Measurements from ENCODE around the gene STRADA. TPM values are rescaled to one million over a fixed set of nuclear protein-coding genes. Genes with fewer than 3 reads are reported as not detected.

The STRADA gene
- total and polyA plus RNA-seq, 2 experiments from 2014 or later, result 18.0 to 28.8 TPM

DNA sequence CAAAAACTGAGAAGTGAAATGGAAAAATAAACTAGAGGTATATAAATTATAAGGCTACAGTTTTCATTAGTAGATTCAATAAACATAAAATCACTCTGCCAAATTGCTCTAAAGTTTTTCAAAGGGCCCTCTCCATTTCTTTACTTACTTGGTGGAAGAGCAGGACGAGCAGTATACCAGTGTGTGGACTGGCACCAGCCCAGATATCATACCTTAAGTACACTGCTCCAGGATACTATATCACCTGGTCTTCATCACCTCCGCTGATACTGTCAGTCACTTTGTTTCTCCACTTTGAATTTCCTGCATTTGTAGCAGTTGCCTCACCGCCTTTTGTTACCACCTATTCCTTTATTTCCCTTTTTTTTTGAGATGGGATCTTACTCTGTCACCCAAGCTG is 81.7 kb downstream of the STRADA start:
- Histone ChIP-seq H3K4me2 (no peak overlapping the region), H2AFZ (no peak overlapping the region), H3K9me2 (ENCODE audit: insufficient read depth) (no peaks in the 10 kb centered on the region), H4K20me1 (replicated peaks; ENCODE audit: insufficient read depth) (no peaks in the 10 kb centered on the region), H3K4me3 (no peak overlapping the region), H3K27ac (ENCODE audit: low read depth) (no peak overlapping the region), H3K36me3 (ENCODE audit: insufficient read depth) (peaks cover 5% of the 10 kb centered on the region; the same call in 1 of the 2 replicates), H3K79me2 (replicated peaks; ENCODE audit: insufficient read depth) (no peaks in the 10 kb centered on the region), H3F3A (replicated peaks; ENCODE audit: low read depth) (no peaks in the 10 kb centered on the region), H3K27me3 (ENCODE audit: insufficient read depth) (no peaks in the 10 kb centered on the region), H3K4me1 (ENCODE audit: insufficient read depth) (no peaks in the 10 kb centered on the region)
- Mint-ChIP-seq H3K9me3 (no peaks in the 10 kb centered on the region), H3K27ac (no peak overlapping the region), H3K4me1 (no peaks in the 10 kb centered on the region), H3K36me3 (ENCODE audit: low read depth) (peaks cover 6% of the 10 kb centered on the region; the same call in 2 of the 3 replicates), H3K27me3 (ENCODE audit: insufficient read depth, low read depth, poor library complexity) (no peaks in the 10 kb centered on the region), H3K4me3 (no peak overlapping the region)
- TF ChIP-seq ZNF331 (CRISPR knock-in tag; IDR thresholded peaks at IDR 0.05; ENCODE audit: low read depth) (no peak), ZNF462 (CRISPR knock-in tag; IDR thresholded peaks at IDR 0.05) (no peak), JUNB (IDR thresholded peaks at IDR 0.05; ENCODE audit: unreplicated experiment) (no peak), ZNF114 (CRISPR knock-in tag; IDR thresholded peaks at IDR 0.05) (no peak), EZH2 (IDR thresholded peaks at IDR 0.05; ENCODE audit: low read depth, unreplicated experiment) (no peak), STAT1 (IDR thresholded peaks at IDR 0.05; ENCODE audit: unreplicated experiment) (no peak), EZH2phosphoT487 (IDR thresholded peaks at IDR 0.05; ENCODE audit: unreplicated experiment) (no peak), CREB1 (CRISPR knock-in tag; IDR thresholded peaks at IDR 0.05; ENCODE audit: low read depth) (no peak)
- TF ChIP-seq, protein P1, sequence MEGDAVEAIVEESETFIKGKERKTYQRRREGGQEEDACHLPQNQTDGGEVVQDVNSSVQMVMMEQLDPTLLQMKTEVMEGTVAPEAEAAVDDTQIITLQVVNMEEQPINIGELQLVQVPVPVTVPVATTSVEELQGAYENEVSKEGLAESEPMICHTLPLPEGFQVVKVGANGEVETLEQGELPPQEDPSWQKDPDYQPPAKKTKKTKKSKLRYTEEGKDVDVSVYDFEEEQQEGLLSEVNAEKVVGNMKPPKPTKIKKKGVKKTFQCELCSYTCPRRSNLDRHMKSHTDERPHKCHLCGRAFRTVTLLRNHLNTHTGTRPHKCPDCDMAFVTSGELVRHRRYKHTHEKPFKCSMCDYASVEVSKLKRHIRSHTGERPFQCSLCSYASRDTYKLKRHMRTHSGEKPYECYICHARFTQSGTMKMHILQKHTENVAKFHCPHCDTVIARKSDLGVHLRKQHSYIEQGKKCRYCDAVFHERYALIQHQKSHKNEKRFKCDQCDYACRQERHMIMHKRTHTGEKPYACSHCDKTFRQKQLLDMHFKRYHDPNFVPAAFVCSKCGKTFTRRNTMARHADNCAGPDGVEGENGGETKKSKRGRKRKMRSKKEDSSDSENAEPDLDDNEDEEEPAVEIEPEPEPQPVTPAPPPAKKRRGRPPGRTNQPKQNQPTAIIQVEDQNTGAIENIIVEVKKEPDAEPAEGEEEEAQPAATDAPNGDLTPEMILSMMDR (conservative IDR thresholded peaks at IDR 0.05; ENCODE audit: low read depth in 2 of 2), result no peak
- TF ChIP-seq, protein P2, sequence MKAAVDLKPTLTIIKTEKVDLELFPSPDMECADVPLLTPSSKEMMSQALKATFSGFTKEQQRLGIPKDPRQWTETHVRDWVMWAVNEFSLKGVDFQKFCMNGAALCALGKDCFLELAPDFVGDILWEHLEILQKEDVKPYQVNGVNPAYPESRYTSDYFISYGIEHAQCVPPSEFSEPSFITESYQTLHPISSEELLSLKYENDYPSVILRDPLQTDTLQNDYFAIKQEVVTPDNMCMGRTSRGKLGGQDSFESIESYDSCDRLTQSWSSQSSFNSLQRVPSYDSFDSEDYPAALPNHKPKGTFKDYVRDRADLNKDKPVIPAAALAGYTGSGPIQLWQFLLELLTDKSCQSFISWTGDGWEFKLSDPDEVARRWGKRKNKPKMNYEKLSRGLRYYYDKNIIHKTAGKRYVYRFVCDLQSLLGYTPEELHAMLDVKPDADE (IDR thresholded peaks at IDR 0.05), result no peak
- TF ChIP-seq, protein P3, sequence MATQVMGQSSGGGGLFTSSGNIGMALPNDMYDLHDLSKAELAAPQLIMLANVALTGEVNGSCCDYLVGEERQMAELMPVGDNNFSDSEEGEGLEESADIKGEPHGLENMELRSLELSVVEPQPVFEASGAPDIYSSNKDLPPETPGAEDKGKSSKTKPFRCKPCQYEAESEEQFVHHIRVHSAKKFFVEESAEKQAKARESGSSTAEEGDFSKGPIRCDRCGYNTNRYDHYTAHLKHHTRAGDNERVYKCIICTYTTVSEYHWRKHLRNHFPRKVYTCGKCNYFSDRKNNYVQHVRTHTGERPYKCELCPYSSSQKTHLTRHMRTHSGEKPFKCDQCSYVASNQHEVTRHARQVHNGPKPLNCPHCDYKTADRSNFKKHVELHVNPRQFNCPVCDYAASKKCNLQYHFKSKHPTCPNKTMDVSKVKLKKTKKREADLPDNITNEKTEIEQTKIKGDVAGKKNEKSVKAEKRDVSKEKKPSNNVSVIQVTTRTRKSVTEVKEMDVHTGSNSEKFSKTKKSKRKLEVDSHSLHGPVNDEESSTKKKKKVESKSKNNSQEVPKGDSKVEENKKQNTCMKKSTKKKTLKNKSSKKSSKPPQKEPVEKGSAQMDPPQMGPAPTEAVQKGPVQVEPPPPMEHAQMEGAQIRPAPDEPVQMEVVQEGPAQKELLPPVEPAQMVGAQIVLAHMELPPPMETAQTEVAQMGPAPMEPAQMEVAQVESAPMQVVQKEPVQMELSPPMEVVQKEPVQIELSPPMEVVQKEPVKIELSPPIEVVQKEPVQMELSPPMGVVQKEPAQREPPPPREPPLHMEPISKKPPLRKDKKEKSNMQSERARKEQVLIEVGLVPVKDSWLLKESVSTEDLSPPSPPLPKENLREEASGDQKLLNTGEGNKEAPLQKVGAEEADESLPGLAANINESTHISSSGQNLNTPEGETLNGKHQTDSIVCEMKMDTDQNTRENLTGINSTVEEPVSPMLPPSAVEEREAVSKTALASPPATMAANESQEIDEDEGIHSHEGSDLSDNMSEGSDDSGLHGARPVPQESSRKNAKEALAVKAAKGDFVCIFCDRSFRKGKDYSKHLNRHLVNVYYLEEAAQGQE (IDR thresholded peaks at IDR 0.05; ENCODE audit: unreplicated experiment), result no peak
- ATAC-seq, result no peak
- DNase-seq (ENCODE audit: low spot score), result no peak
